Rectal smooth muscle tissue (tissue), 1 donor: ENCODE data around the gene GLIS1.

Experiments
- H3K27ac ChIP-seq: one replicate; pipeline ENCODE4 v1.7.0; 2013; ENCODE audit warnings: low read depth, low read length, inconsistent platforms
- H3K27me3 ChIP-seq: one replicate; pipeline ENCODE4 v1.7.0; 2013; ENCODE audit warnings: low read length; ENCODE audit not compliant: control insufficient read depth, insufficient read depth
- H3K36me3 ChIP-seq: one replicate; pipeline ENCODE4 v1.7.0; 2013; ENCODE audit warnings: low read length; ENCODE audit not compliant: control insufficient read depth, insufficient read depth
- H3K4me1 ChIP-seq: one replicate; pipeline ENCODE4 v1.7.0; 2013; ENCODE audit warnings: low read length; ENCODE audit not compliant: control insufficient read depth, insufficient read depth
- H3K4me3 ChIP-seq: one replicate; pipeline ENCODE4 v1.7.0; 2013; ENCODE audit warnings: low read length
- H3K9ac ChIP-seq: one replicate; pipeline ENCODE4 v1.7.0; 2013; ENCODE audit warnings: low read length

Gene GLIS1

DNA sequence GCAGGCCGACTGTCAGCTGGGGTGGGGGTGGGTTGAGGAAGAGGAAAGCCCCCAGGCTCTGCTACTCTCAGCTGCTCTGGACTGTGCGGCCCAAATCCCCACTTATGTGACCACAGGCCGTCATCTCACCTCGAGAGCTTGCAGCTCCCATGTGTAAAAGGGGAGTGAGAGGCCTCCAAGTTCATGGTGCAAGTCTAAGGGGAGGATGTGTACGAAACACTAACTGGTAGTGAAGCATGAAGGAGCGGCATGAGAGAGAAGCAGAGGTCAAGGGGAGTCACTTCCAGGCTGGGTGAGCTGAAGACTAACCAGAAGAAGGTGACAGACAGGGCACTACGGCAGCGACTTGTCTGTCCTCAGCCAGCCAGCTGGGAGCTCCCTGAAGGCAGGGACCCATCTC lies 43.8 kb downstream of the GLIS1 start:
- Histone ChIP-seq H3K9ac (no peak overlapping the region), H3K27ac (no peak overlapping the region), H3K27me3 (no peaks in the 10 kb centered on the region), H3K36me3 (no peaks in the 10 kb centered on the region), H3K4me3 (no peak overlapping the region), H3K4me1 (no peaks in the 10 kb centered on the region)

DNA sequence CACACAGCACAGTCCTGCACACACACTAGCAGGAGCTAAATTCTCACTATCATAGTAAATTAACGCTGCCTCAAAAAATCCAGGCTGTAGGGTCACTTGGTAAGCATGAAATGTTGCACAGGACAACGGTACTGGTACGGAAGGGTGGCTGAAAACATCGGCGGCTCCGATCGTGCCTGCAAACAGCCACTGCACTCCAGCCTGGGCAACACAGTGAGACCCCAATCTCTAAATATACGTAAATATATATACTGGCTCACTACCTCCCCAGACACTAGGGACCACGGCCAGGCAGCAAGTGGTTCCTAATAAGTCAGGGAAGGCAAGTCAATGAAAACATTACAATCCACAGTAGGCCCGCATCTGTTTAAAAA lies 44.3 kb downstream of the GLIS1 start:
- no peak overlapping the region for H3K4me3 ChIP-seq

GRCh38 chr1:53693773-53694717 lies 44.9 kb downstream of the GLIS1 start:
- H3K36me3 ChIP-seq = no peaks in the 10 kb centered on the region
- H3K9ac ChIP-seq = no peak overlapping the region
- H3K4me3 ChIP-seq = no peak overlapping the region
- no peaks in the 10 kb centered on the region for H3K4me1 ChIP-seq
- H3K27me3 ChIP-seq = no peaks in the 10 kb centered on the region
- no peak overlapping the region for H3K27ac ChIP-seq

More for the DNA sequence above, 44.3 kb downstream of the GLIS1 start:
- no peaks in the 10 kb centered on the region for H3K36me3 ChIP-seq
- H3K9ac ChIP-seq = no peak overlapping the region
- H3K27ac ChIP-seq = no peak overlapping the region
- H3K4me1 ChIP-seq = no peaks in the 10 kb centered on the region
- H3K27me3 ChIP-seq = no peaks in the 10 kb centered on the region

DNA sequence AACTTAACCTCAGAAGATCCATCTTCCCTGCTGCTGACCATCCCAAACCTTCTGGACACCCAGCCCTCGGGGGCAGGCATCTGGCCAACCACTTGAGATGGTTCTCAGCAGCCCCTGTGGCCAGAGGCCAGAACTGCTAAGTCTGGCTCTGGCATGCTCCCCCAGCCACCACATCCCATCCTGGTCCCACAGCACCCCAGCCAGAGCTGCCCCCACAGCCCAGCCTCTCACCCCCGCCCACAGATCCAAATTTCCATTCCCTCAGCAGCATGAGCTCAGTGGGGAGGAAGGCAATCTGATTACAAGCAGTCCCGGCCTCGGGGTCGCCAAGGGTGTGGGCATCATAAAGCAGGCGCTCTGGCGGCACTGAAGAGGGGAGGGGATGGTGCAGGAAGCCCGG lies 45.6 kb downstream of the GLIS1 start:
- no peak overlapping the region for H3K9ac ChIP-seq
- H3K27me3 ChIP-seq = no peaks in the 10 kb centered on the region
- no peak overlapping the region for H3K4me3 ChIP-seq
- H3K27ac ChIP-seq = no peak overlapping the region
- H3K4me1 ChIP-seq = no peaks in the 10 kb centered on the region
- H3K36me3 ChIP-seq = no peaks in the 10 kb centered on the region

DNA sequence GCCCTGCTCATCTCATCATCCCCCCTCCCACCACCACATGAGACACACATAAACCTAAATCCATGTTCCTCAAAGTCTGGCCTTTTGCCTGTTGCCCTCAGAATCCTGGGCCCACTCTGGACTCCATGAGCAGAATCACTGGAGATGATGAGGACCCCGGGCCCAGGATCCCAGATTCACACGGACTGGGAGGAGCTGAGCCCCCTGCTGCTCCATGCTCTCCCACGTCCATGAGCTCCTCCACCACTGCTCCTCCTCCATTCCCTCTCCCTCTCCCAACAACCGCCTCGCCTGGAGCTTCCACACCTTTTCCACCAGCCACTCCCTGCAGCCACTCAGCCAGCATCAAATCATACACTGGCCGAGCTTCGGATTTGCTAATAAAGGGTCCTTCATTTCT lies 47.6 kb downstream of the GLIS1 start:
- no peaks in the 10 kb centered on the region for H3K27me3 ChIP-seq
- H3K4me3 ChIP-seq = no peak overlapping the region
- no peaks in the 10 kb centered on the region for H3K4me1 ChIP-seq
- H3K27ac ChIP-seq = no peak overlapping the region
- H3K9ac ChIP-seq = no peak overlapping the region
- H3K36me3 ChIP-seq = no peaks in the 10 kb centered on the region

GRCh38 chr1:53690411-53690810 lies 48.6 kb downstream of the GLIS1 start:
- Histone ChIP-seq H3K4me3 (no peak overlapping the region), H3K27me3 (peaks cover 5% of the 10 kb centered on the region), H3K36me3 (no peaks in the 10 kb centered on the region), H3K9ac (no peak overlapping the region), H3K27ac (no peak overlapping the region), H3K4me1 (no peaks in the 10 kb centered on the region)

- Histone ChIP-seq H3K36me3 (no peaks in the 10 kb centered on the region), H3K27ac (no peak overlapping the region), H3K9ac (no peak overlapping the region), H3K4me1 (no peaks in the 10 kb centered on the region), H3K27me3 (peaks cover 5% of the 10 kb centered on the region), H3K4me3 (no peak overlapping the region)
Observed at GRCh38 chr1:53689736-53690326, 49.1 kb downstream of the GLIS1 start.

GRCh38 chr1:53689223-53689622 lies 49.7 kb downstream of the GLIS1 start:
- no peaks in the 10 kb centered on the region for H3K4me1 ChIP-seq
- H3K27ac ChIP-seq = no peak overlapping the region
- no peak overlapping the region for H3K4me3 ChIP-seq
- H3K27me3 ChIP-seq = peaks cover 8% of the 10 kb centered on the region
- no peaks in the 10 kb centered on the region for H3K36me3 ChIP-seq
- H3K9ac ChIP-seq = no peak overlapping the region

DNA sequence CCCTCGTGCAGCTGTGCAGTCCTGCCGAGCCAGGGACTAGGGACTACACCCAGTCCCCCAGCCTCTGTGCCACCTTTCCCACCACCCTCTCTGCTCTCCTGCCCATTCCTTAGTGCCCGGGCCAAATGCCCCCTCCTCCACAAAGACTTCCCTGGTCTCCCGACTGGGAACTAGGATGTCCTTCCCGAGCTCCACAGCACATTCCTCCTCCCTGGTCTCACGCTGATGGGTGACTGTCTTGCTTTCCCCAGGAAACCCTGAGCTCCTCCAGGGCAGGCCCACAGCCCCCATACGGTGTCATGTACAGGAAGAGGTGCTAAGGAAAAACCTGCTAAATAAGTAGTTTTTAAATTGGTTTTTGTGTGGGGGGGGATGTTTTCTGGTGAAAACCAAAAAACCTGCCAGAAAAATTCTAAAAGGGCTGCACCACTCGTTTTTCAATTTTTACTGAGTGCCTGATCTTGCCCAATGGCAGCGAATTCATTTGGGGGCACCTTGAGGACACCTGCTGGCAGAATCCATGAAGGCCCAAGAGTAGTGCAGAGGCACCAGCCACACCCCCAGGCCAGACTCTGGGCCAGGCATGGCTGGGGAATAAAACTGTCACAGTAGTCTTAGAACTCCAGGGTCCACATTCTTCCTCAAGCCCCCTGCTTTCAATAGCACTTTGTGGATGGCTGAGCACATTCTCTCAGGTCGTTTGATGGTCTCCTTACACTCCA lies 50.4 kb downstream of the GLIS1 start:
- H3K27me3 ChIP-seq = peaks cover 8% of the 10 kb centered on the region
- no peak overlapping the region for H3K4me3 ChIP-seq
- H3K9ac ChIP-seq = no peak overlapping the region
- no peak overlapping the region for H3K27ac ChIP-seq
- no peaks in the 10 kb centered on the region for H3K4me1 ChIP-seq
- no peaks in the 10 kb centered on the region for H3K36me3 ChIP-seq

GRCh38 chr1:53687901-53688300 lies 51.1 kb downstream of the GLIS1 start:
- Histone ChIP-seq H3K4me3 (no peak overlapping the region), H3K27me3 (peaks cover 8% of the 10 kb centered on the region)

DNA sequence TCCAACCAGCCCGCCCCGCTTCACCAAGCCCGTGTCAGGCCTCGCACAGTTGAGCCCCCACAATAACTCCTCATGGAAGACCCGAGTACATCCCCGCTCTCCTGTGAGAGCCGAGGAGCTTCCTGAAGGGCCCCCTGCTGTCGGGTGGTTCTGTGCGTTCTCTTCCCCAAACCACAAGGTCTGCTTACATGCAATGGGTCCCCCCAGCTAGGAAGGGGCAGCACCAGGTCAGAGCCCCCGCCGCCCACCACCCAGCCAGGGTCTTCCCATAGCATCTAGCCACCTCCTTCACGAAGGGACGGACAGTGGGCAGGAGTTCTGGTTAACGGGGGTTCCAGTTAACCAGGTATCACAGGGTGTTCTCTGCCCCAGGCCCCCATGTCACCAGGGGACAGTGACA lies 51.5 kb downstream of the GLIS1 start:
- Histone ChIP-seq H3K4me1 (no peaks in the 10 kb centered on the region), H3K36me3 (no peaks in the 10 kb centered on the region), H3K27ac (no peak overlapping the region), H3K27me3 (peaks cover 8% of the 10 kb centered on the region), H3K4me3 (no peak overlapping the region), H3K9ac (no peak overlapping the region)

More at GRCh38 chr1:53687901-53688300, 51.1 kb downstream of the GLIS1 start:
- Histone ChIP-seq H3K27ac (no peak overlapping the region), H3K36me3 (no peaks in the 10 kb centered on the region), H3K4me1 (no peaks in the 10 kb centered on the region), H3K9ac (no peak overlapping the region)

DNA sequence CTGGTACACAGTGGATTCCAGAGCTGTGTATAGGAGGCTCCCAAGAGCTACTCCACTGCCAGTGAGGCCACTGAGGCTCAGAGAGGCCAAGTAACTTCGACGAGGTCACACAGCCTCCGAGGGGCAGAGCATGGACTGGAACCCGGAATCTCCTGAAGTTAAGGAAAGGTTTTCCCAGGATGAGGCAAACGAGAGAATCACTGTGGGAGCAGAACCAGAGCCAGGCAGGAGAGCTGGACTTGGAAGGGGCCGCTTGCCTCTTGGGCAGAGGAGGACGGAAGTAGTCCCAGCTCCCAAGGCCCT lies 52.0 kb downstream of the GLIS1 start:
- H3K4me1 ChIP-seq = no peaks in the 10 kb centered on the region
- H3K4me3 ChIP-seq = no peak overlapping the region
- no peaks in the 10 kb centered on the region for H3K36me3 ChIP-seq
- no peak overlapping the region for H3K27ac ChIP-seq
- H3K27me3 ChIP-seq = peaks cover 8% of the 10 kb centered on the region
- no peak overlapping the region for H3K9ac ChIP-seq
